Hepatocyte (in vitro differentiated cells): ENCODE results near the gene NPB. TPM values are rescaled to one million over a fixed set of nuclear protein-coding genes. Genes with fewer than 3 reads are reported as not detected.
A peak's percentile ranks its signal among the peaks of the same experiment; 100 is the strongest.

ENCODE experiments used
- DNase-seq: peaks from one replicate; pipeline ENCODE4 v3.0.0-alpha.2; 2016; ENCODE audit warnings: low spot score
- H2AFZ ChIP-seq: fragments of 200-600 bp; sonication (generic); 2 replicates; pipeline ENCODE4 v1.6.0; 2016; ENCODE audit warnings: antibody characterized with exemption, mild to moderate bottlenecking
- H3K27ac ChIP-seq: fragments of 200-600 bp; sonication (generic); 2 replicates; pipeline ENCODE4 v1.5.1; 2016; ENCODE audit warnings: mild to moderate bottlenecking
- H3K27me3 ChIP-seq: fragments of 200-600 bp; sonication (generic); 2 replicates; pipeline ENCODE4 v1.6.1; 2016
- H3K36me3 ChIP-seq: fragments of 200-600 bp; sonication (generic); replicated peaks from 2 replicates; pipeline ENCODE4 v1.5.1; 2016; ENCODE audit warnings: low read depth; ENCODE audit not compliant: insufficient read depth
- H3K4me1 ChIP-seq: fragments of 200-600 bp; sonication (generic); 2 replicates; pipeline ENCODE4 v1.5.1; 2016; ENCODE audit warnings: mild to moderate bottlenecking, moderate library complexity; ENCODE audit not compliant: insufficient read depth
- H3K4me2 ChIP-seq: fragments of 200-600 bp; sonication (generic); 2 replicates; pipeline ENCODE4 v1.6.0; 2016
- H3K4me3 ChIP-seq: fragments of 200-600 bp; sonication (generic); 2 replicates; pipeline ENCODE4 v1.5.1; 2016; ENCODE audit warnings: mild to moderate bottlenecking
- H3K79me2 ChIP-seq: fragments of 200-600 bp; sonication (generic); 2 replicates; pipeline ENCODE4 v1.6.0; 2017; ENCODE audit warnings: mild to moderate bottlenecking
- H3K9me2 ChIP-seq: fragments of 200-600 bp; sonication (generic); replicated peaks from 2 replicates; pipeline ENCODE4 v1.6.0; 2017; ENCODE audit warnings: mild to moderate bottlenecking; ENCODE audit not compliant: insufficient read depth
- H3K9me3 ChIP-seq: fragments of 200-600 bp; sonication (generic); 2 replicates; pipeline ENCODE4 v1.5.1; 2016; ENCODE audit warnings: low read depth, mild to moderate bottlenecking
- H4K20me1 ChIP-seq: fragments of 200-600 bp; sonication (generic); 2 replicates; pipeline ENCODE4 v1.6.0; 2016; ENCODE audit warnings: mild to moderate bottlenecking; ENCODE audit not compliant: insufficient read depth, poor library complexity, severe bottlenecking
- EZH2 ChIP-seq: fragments of 200-600 bp; sonication (generic); IDR thresholded peaks from 2 replicates; pipeline ENCODE4 v1.6.1; 2016; ENCODE audit warnings: antibody characterized with exemption, mild to moderate bottlenecking, borderline replicate concordance
- EZH2phosphoT487 ChIP-seq: fragments of 200-600 bp; sonication (generic); IDR thresholded peaks from one replicate; pipeline ENCODE4 v1.6.1; 2018; ENCODE audit warnings: antibody characterized with exemption, mild to moderate bottlenecking, low read depth, moderate library complexity; ENCODE audit not compliant: unreplicated experiment, severe bottlenecking
- WGBS: methylation state at CpG from one replicate; pipeline ENCODE4 v1.1.6; 2016; ENCODE audit warnings: low lambda C conversion rate; ENCODE audit errors: missing lambda C conversion rate; 5-methylcytosine and 5-hydroxymethylcytosine counted together
- polyA plus RNA-seq: library from polyadenylated mRNA; unstranded; fragments of >200 nt; fragmentation: Nextera tagmentation; extraction: Ambion mirVana; gene quantifications from 2 replicates; pipeline ENCODE4 v1.2.1, GENCODE V29; 2016
- total RNA-seq: library from RNA; depleted of rRNA; stranded (reverse); fragments of >200 nt; gene quantifications from 2 replicates; pipeline ENCODE4 v1.2.3, GENCODE V29; 2014
- TF ChIP-seq, protein P1 (sequence below): fragments of 200-600 bp; sonication (generic); IDR thresholded peaks from 2 replicates; pipeline ENCODE4 v1.5.1; 2016; ENCODE audit warnings: antibody characterized with exemption, mild to moderate bottlenecking; ENCODE audit not compliant: poor library complexity

NPB gene
- total and polyA plus RNA-seq, 2 experiments from 2014 or later, result 0.47 to 2.2 TPM

DNA sequence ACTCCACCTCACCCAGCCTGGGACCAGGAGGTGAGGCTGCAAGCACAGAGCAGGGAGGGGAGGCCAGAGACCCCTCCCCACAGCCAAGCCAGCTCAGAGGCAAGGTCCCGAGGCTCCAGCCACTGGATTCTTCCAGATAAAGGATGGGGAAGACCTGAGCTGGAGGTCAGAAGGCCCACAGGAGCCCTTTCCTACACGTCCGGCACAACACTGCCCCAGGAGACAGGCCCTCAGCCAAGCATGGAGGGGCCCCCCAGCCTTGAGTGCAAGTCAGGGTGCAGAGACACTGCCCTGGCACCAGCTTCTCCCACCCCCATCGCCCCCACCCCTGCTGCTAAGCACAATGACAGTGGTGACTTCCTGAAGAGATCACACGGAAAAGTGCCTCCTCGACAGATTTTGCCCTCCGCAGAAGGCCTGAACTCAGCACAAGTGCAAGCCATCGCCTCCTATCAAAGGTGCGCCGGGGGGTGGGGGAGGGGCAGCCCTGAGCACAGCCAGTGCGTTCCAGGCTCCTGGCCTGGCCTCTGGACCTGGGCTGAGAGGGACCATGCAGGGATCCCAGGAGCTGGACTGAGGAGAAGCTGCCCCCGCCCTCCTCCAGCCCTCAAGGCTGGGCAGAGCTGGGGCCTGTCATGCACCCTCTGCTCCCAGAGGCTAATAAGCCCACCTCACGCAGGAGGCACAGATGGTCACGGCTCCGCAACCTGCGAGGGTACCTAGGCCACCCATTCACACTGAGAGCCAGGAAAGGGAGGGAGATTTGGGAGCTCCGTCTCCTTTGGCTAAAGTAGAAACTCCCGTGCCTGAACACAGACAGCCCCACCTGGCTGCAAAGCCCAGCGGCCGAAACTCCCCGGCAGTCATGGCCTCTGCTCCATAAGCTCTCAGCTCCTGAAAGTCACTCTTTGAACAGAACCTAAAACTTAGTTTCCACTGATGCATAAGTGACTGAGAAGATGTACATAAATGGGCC, 22.8 kb downstream of the NPB start:
- peaks cover 67% of the 10 kb centered on the region for H3K79me2 ChIP-seq
- H2AFZ ChIP-seq, result no peak overlapping the region
- DNase-seq, result peak; percentile 76
- WGBS, result 60% methylated on average over 19 of the region's 21 CpGs
- no peaks in the 10 kb centered on the region for H3K9me3 ChIP-seq
- H4K20me1 ChIP-seq, result peaks cover 57% of the 10 kb centered on the region
- H3K36me3 ChIP-seq, result no peaks in the 10 kb centered on the region
- H3K27me3 ChIP-seq, result no peaks in the 10 kb centered on the region
- H3K4me3 ChIP-seq, result no peak overlapping the region
- peaks cover 46% of the 10 kb centered on the region for H3K4me1 ChIP-seq
- peak overlapping the region; percentile 83 for H3K4me2 ChIP-seq
- TF ChIP-seq EZH2phosphoT487 (no peak), EZH2 (no peak)
- TF ChIP-seq, protein P1, sequence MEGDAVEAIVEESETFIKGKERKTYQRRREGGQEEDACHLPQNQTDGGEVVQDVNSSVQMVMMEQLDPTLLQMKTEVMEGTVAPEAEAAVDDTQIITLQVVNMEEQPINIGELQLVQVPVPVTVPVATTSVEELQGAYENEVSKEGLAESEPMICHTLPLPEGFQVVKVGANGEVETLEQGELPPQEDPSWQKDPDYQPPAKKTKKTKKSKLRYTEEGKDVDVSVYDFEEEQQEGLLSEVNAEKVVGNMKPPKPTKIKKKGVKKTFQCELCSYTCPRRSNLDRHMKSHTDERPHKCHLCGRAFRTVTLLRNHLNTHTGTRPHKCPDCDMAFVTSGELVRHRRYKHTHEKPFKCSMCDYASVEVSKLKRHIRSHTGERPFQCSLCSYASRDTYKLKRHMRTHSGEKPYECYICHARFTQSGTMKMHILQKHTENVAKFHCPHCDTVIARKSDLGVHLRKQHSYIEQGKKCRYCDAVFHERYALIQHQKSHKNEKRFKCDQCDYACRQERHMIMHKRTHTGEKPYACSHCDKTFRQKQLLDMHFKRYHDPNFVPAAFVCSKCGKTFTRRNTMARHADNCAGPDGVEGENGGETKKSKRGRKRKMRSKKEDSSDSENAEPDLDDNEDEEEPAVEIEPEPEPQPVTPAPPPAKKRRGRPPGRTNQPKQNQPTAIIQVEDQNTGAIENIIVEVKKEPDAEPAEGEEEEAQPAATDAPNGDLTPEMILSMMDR, result no peak
- H3K9me2 ChIP-seq, result no peaks in the 10 kb centered on the region
- H3K27ac ChIP-seq, result peak overlapping the region; percentile 97

DNA sequence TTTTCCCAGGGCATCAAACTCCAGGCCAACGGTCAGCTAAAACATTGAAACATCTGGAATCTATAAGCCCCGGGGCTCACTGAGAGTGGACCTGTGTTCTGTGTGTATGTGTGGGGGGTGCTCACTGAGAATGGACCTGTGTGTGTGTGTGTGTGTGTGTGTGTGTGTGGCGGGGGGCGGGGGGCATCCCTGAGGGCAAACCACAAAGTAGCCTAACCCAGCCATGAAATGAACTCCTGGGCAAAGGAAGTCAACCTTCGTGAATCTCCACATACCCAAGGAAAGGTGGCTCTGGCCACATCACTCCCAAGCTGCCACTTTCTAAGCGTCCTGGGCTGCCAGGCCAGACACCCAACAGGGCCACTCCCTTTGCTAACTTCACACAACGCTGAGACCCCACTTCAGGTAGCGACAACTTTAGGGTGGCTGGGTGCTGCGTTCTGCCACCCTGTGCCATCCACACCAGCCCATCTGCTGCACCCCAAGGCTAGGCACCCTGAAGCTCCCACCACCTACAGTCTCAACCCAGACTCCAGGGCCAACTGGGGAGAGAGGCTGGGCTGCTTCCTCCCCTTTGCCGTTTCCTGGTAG, 23.9 kb downstream of the NPB start:
- H3K9me3 ChIP-seq, result no peaks in the 10 kb centered on the region
- H3K27ac ChIP-seq, result peak overlapping the region; percentile 97
- H3K27me3 ChIP-seq, result no peaks in the 10 kb centered on the region
- no peaks in the 10 kb centered on the region for H3K9me2 ChIP-seq
- peaks cover 46% of the 10 kb centered on the region for H4K20me1 ChIP-seq
- no peak overlapping the region for H3K4me3 ChIP-seq
- peak overlapping the region; percentile 83 for H3K4me2 ChIP-seq
- TF ChIP-seq EZH2 (no peak), EZH2phosphoT487 (no peak)
- TF ChIP-seq, protein P1, result no peak
- WGBS, result 62% methylated on average over 10 of the region's 10 CpGs
- no peak overlapping the region for H2AFZ ChIP-seq
- H3K79me2 ChIP-seq, result peaks cover 56% of the 10 kb centered on the region
- H3K36me3 ChIP-seq, result no peaks in the 10 kb centered on the region
- DNase-seq, result no peak
- H3K4me1 ChIP-seq, result peaks cover 46% of the 10 kb centered on the region

DNA sequence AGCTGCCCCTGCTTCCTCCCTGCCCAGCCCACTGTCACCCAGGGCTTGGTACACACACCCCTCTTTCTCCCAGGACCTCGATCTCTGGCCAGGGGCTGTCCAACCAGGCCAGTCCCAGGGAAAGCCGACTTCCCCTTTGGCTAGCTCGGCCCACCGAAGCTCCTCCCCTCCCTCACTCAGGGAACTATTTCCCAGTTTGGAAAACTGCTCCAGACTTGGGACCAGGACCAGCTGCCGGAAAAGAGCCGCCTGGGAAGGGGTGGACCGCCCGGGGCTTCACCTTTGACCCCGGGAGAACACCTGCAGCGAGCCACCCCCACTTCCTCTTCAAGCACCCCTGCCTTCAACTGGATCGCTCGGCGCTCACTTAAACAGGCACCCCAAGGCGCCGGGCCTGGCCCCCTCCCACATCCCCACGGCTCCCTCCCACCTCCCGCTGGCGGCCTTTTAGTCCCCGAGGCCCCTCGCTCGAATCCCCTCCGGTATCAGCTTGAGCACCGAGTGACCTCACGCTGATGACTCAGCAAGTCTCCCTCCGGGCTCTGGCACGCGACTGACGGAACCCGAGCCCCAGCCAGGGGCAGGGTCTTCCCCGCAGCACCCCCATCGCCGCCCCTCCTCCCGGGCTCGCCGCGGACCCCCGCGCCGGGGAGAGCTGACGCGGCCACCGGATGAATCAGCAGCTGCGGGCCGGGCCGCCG, 24.6 kb downstream of the NPB start:
- peaks cover 41% of the 10 kb centered on the region for H4K20me1 ChIP-seq
- peak overlapping the region; percentile 97 for H3K27ac ChIP-seq
- TF ChIP-seq EZH2phosphoT487 (no peak), EZH2 (no peak)
- TF ChIP-seq, protein P1, result no peak
- DNase-seq, result peak; percentile 91
- H3K36me3 ChIP-seq, result no peaks in the 10 kb centered on the region
- peaks cover 46% of the 10 kb centered on the region for H3K4me1 ChIP-seq
- no peaks in the 10 kb centered on the region for H3K27me3 ChIP-seq
- H3K4me3 ChIP-seq, result peak overlapping the region; percentile 54
- H3K79me2 ChIP-seq, result peaks cover 49% of the 10 kb centered on the region
- H2AFZ ChIP-seq, result no peak overlapping the region
- 1% methylated on average over 28 of the region's 46 CpGs for WGBS
- H3K9me3 ChIP-seq, result no peaks in the 10 kb centered on the region
- peak overlapping the region; percentile 83 for H3K4me2 ChIP-seq
- no peaks in the 10 kb centered on the region for H3K9me2 ChIP-seq
